Measurements from ENCODE around the gene A3GALT2.

GRCh38 chr1:33296824-33297223, 24.1 kb downstream of the A3GALT2 start:
- TF ChIP-seq POLR2A (IDR thresholded peaks at IDR 0.05) (no peak), CTCF (IDR thresholded peaks at IDR 0.05) (no peak), POLR2AphosphoS5 (IDR thresholded peaks at IDR 0.05) (no peak)

All from stomach (tissue), 4 donors.